ENCODE results near the gene NEMP1. TPM values are rescaled to one million over a fixed set of nuclear protein-coding genes. Genes with fewer than 3 reads are reported as not detected.
A peak's percentile ranks its signal among the peaks of the same experiment; 100 is the strongest.
"Not testable (repeated sequence)": the region's sequence is repeated elsewhere in the genome, so short reads cannot be mapped to it uniquely, and the experiment has no call there.

Gene NEMP1
- total RNA-seq, 1 experiment from 2014 or later, result 63.2 TPM

GRCh38 chr12:57126561-57126960 lies 48.0 kb upstream of the NEMP1 start:
- DNase-seq, result no peak
- intact Hi-C loops (cut with micrococcal nuclease; ENCODE audit: unreplicated experiment), result no loop called here
- no TSS peak for BruUV-seq (replicated peaks)
- peaks cover 41% of the 10 kb centered on the region for H3K27me3 Mint-ChIP-seq (ENCODE audit: unreplicated experiment)
- peaks cover 10% of the 10 kb centered on the region for H3K9me3 Mint-ChIP-seq (ENCODE audit: low read depth, unreplicated experiment)
- peaks cover 18% of the 10 kb centered on the region for H3K36me3 Mint-ChIP-seq (ENCODE audit: insufficient read depth, unreplicated experiment)
- CTCF ChIA-PET, result interaction anchor here (0.6 to 3.3 kb wide), 6 partner anchors 15 to 408 kb away, joined by 3 to 39 read pairs (median 6); partner anchors contain the start of gene STAT6
- H3K4me1 Mint-ChIP-seq (ENCODE audit: low read depth, unreplicated experiment), result no peaks in the 10 kb centered on the region
- TF ChIP-seq CTCF (IDR thresholded peaks at IDR 0.05; ENCODE audit: unreplicated experiment), result no peak
- no peak overlapping the region for H3K27ac Mint-ChIP-seq (ENCODE audit: unreplicated experiment)
- peak overlapping the region; percentile 81 for H3K4me3 Mint-ChIP-seq (ENCODE audit: low read depth, unreplicated experiment)

DNA sequence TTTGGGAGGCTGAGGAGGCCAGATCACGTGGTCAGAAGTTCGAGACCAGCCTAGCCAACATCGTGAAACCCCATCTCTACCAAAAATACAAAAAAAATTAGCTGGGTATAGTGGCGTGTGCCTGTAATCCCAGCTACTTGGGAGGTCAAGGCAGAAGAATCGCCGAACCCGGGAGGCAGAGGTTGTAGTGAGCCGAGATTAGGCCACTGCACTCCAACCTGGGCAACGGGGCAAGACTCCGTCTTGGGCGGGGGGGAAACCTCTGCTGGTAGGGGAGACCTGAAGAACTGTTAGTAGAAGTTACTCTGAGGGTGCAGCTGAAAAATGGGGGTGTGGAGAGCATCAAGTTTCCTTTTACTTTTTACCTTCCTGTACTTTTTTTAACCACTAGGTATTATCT lies 47.5 kb upstream of the NEMP1 start:
- no TSS peak for BruUV-seq (replicated peaks)
- no peak for TF ChIP-seq CTCF (IDR thresholded peaks at IDR 0.05; ENCODE audit: unreplicated experiment)
- Mint-ChIP-seq H3K36me3 (ENCODE audit: insufficient read depth, unreplicated experiment) (peaks cover 18% of the 10 kb centered on the region), H3K4me1 (ENCODE audit: low read depth, unreplicated experiment) (no peaks in the 10 kb centered on the region), H3K9me3 (ENCODE audit: low read depth, unreplicated experiment) (peaks cover 10% of the 10 kb centered on the region), H3K4me3 (ENCODE audit: low read depth, unreplicated experiment) (no peak overlapping the region), H3K27me3 (ENCODE audit: unreplicated experiment) (peaks cover 36% of the 10 kb centered on the region), H3K27ac (ENCODE audit: unreplicated experiment) (no peak overlapping the region)
- CTCF ChIA-PET, result interaction anchor here (1.1 to 3.3 kb wide), 2 partner anchors 14 to 48 kb away, joined by 5 to 28 read pairs; partner anchors contain the start of gene STAT6
- intact Hi-C loops (cut with micrococcal nuclease; ENCODE audit: unreplicated experiment), result no loop called here
- no peak for DNase-seq

GRCh38 chr12:57124261-57124877 lies 45.8 kb upstream of the NEMP1 start:
- Mint-ChIP-seq H3K4me1 (ENCODE audit: low read depth, unreplicated experiment) (no peaks in the 10 kb centered on the region), H3K27ac (ENCODE audit: unreplicated experiment) (no peak overlapping the region), H3K4me3 (ENCODE audit: low read depth, unreplicated experiment) (no peak overlapping the region), H3K27me3 (ENCODE audit: unreplicated experiment) (peaks cover 21% of the 10 kb centered on the region), H3K9me3 (ENCODE audit: low read depth, unreplicated experiment) (peaks cover 10% of the 10 kb centered on the region), H3K36me3 (ENCODE audit: insufficient read depth, unreplicated experiment) (peaks cover 18% of the 10 kb centered on the region)
- TF ChIP-seq CTCF (IDR thresholded peaks at IDR 0.05; ENCODE audit: unreplicated experiment), result peak; percentile 91
- peak; percentile 84 for DNase-seq
- CTCF ChIA-PET, result interaction anchor here (0.6 to 3.1 kb wide), 10 partner anchors 9 to 62 kb away, joined by 3 to 24 read pairs (median 4); partner anchors contain the start of genes NEMP1 and STAT6
- intact Hi-C loops (cut with micrococcal nuclease; ENCODE audit: unreplicated experiment), result loop anchor here (1.0 to 2.0 kb wide), 2 partner anchors 48 to 59 kb away; no protein-coding TSS in a partner anchor
- no TSS peak for BruUV-seq (replicated peaks)

GRCh38 chr12:57123813-57124212 lies 45.2 kb upstream of the NEMP1 start:
- no TSS peak for BruUV-seq (replicated peaks)
- TF ChIP-seq CTCF (IDR thresholded peaks at IDR 0.05; ENCODE audit: unreplicated experiment), result no peak
- Mint-ChIP-seq H3K36me3 (ENCODE audit: insufficient read depth, unreplicated experiment) (peaks cover 16% of the 10 kb centered on the region), H3K4me1 (ENCODE audit: low read depth, unreplicated experiment) (no peaks in the 10 kb centered on the region), H3K27me3 (ENCODE audit: unreplicated experiment) (peaks cover 21% of the 10 kb centered on the region), H3K4me3 (ENCODE audit: low read depth, unreplicated experiment) (no peak overlapping the region), H3K27ac (ENCODE audit: unreplicated experiment) (no peak overlapping the region), H3K9me3 (ENCODE audit: low read depth, unreplicated experiment) (peaks cover 10% of the 10 kb centered on the region)
- no peak for DNase-seq
- intact Hi-C loops (cut with micrococcal nuclease; ENCODE audit: unreplicated experiment), result loop anchor here (1.0 to 2.0 kb wide), 2 partner anchors 49 to 59 kb away; no protein-coding TSS in a partner anchor
- CTCF ChIA-PET, result interaction anchor here (0.8 to 3.1 kb wide), 9 partner anchors 9 to 62 kb away, joined by 3 to 24 read pairs (median 4); partner anchors contain the start of genes NEMP1 and STAT6

- CTCF ChIA-PET, result interaction anchor here (1.1 to 1.5 kb wide), 3 partner anchors 8 to 55 kb away, joined by 3 to 5 read pairs (median 5); no protein-coding TSS in a partner anchor
- H3K9me3 Mint-ChIP-seq (ENCODE audit: low read depth, unreplicated experiment); BruUV-seq (replicated peaks); H3K4me1 Mint-ChIP-seq (ENCODE audit: low read depth, unreplicated experiment); H3K27ac Mint-ChIP-seq (ENCODE audit: unreplicated experiment); H3K4me3 Mint-ChIP-seq (ENCODE audit: low read depth, unreplicated experiment); H3K36me3 Mint-ChIP-seq (ENCODE audit: insufficient read depth, unreplicated experiment); DNase-seq; intact Hi-C loops (cut with micrococcal nuclease; ENCODE audit: unreplicated experiment): not testable (repeated sequence)
- H3K27me3 Mint-ChIP-seq (ENCODE audit: unreplicated experiment), result peaks cover 37% of the 10 kb centered on the region
Observed at GRCh38 chr12:57120718-57121117, 42.1 kb upstream of the NEMP1 start.
